DMS79 (cell line): ENCODE results near the gene BCAN.
A peak's percentile ranks its signal among the peaks of the same experiment; 100 is the strongest.

Experiments
- DNase-seq: peaks from one replicate; lab custom pipeline; 2025; lab: John Stamatoyannopoulos, UW

The BCAN gene

GRCh38 chr1:156677616-156678596, 36.0 kb downstream of the BCAN start:
- peak; percentile 45 for DNase-seq

DNA sequence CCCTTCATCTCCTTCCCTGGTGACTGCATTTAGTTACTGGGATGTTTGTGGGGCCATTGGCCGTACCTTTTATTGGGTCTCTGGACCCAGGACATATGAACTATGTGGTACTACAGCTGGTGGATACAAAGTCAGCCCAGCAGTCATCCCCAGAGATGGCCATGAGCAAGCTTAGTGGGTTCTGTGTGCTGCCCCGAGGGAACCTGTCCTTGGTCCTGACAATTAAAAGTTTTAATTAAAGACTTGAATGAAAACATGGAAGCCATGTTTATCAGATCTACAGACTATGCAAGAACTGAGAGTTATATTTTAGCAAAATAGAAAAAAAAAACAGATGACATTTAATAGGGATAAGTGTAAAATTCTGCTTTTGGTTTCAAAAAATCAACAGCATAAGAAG, 38.1 kb downstream of the BCAN start:
- DNase-seq: no peak

DNA sequence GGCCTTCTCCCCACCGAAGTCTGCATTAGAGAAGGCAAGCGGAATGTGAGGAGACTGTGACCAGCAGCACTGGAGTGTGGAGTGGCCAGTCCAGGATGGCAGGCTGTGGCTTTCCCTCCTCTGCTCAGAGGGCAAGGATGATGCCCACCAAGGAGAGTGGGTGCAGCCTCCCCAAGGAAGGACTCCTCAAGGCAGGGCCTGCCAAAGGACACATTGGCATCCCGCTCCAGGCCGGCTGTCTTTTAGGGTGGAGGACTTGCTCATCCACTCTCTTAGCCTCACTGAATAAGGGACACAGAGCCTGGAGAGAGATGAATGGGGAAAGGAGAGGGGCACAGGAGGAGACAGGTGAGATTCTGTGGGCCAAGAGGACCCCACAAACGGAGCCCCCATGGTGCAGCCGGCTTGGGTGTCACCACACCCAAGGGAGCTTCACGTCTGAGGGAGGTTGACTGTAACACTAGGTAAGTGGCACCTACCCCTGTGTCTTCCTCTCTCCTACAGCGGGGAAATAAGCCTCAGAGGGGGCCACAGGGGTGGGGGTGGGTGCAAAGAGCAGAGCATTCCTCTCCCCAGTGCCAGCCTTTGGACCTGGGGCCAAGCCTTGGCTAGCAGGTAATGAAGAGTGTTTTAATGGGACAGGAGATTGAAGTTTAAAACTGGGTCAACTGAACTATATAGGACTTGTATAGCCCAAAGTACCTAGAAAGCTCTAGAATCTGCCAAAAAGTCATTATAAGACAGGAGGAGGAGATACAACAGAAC, 39.5 kb downstream of the BCAN start:
- no peak for DNase-seq

DNA sequence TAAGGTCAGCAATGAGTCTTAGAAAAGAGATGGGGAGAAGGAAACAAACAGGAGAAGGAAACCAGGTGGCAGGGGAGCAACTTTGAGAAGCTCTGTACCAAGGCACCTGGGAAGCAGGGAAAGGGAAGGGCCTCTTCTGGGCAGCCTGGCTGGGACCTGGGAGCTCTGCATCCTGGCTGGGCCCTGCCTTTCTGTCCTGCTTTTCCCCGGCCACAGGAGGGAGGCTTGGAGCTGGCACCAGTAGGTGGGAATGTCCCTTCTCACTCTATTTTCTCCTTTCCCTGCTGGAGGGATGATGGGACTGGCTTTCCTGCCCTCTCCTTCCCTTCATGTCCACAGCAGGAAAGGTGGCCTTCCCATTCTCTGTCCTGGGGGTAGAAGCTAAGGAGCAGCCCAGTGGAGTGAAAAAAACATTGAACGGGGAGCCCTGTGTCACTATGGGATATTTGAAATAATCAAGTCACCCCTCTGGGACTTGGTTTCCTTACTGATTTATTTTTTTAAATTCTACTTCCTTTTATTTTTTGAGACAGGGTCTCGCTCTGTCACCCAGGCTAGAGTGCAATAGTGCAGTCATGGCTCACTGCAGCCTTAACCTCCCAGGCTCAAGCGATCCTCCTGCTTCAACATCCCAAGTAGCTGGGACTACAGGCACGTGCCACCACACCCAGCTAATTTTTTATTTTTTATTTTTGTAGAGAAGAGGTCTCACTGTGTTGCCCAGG, 40.4 kb downstream of the BCAN start:
- no peak for DNase-seq

- DNase-seq: no peak
These were observed 42.4 kb downstream of the BCAN start for GRCh38 chr1:156684227-156684782.

DNA sequence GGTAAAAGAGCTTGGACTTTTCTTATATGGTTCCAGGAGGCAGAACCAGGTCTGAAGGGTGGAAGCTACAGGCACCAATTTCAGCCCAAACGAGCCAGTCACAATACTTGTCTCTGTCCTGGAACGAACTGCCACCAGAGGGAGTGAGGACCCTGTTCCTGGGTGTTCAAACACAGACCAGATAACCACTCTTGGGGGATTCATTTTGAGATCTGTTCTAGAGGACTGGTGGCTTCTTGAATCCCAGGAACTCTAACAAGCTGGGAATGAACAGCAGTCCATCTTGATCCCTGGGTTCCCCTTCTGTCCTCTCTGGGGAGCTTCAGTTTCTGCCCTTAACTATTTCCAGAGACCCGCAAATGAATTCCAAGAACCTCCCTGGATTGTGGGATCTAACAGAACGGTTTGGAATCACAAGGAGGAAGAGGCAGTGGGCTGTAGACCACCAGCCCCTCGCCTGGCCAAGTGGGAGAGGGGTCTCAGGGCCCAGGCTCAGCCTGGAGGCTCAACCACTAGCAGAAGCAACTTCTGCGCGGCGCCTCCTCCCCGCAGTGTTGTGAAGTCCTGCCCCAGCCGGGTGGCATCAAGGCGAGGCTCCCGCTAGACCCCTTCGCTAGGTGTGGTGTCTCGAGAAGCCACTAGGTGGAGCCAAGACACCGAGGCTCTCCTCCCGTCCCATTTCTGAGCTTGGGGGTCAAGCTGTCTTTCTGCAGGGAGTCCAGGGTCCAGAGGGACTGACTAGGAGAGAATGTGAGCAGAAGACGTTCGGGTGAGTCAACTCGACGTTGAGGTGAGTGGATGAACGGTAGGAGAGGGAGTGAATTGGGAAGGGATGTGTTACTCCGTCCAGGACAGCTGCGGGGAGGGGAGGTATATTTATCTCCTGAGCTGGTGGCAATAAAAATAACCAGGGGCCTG, 47.4 kb downstream of the BCAN start:
- peak; percentile 88 for DNase-seq

GRCh38 chr1:156689953-156690674, 48.2 kb downstream of the BCAN start:
- peak; percentile 26 for DNase-seq

- DNase-seq: no peak
These were observed 48.7 kb downstream of the BCAN start for GRCh38 chr1:156690675-156691036.

DNA sequence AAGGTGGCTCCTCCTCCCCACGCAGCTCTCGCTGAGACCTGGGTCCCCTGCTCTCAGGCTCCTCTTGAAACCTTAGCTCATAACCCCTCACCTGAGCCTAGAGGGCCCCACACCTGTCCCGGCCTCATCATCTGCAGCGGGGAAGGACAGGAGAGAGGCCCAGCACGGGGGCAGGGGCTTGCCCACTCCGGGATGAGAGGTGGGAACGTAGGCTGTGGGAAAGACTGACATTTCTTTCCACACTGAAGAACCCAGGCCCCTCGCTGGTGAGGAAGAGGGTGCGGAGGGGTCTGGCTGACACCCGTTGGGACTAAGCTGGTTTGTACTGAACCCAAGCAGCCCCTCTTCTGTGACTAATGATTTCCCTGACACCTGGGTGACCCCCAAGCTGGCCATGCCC, 49.3 kb downstream of the BCAN start:
- no peak for DNase-seq

- DNase-seq: peak; percentile 41
These were observed 49.9 kb downstream of the BCAN start for GRCh38 chr1:156691665-156692440.

DNA sequence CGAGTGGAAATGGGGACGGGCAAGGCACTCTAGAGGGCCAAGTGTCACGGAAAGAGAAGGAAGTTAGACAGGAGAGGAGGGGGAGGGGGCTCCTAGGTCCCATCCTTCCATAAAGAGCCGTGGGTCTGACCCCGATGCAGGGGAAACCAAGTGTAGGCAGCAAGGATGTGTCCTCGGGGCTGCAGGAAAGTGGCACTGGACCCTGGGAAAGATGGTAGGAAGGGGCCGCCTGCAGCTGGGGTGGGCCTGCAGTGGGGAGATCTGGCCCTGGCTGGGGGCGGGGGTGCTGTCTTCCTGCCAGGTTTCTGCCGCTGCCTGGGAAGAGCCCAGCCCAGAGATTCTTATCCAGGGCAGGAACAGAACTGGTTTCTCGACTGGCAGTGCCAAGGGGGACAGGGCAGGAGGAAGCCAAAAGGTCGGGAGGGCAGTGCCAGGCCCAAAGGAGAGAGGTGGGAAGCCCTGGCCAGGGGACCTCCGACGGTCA, 50.6 kb downstream of the BCAN start:
- DNase-seq: peak; percentile 67

- DNase-seq: peak; percentile 89
These were observed 51.3 kb downstream of the BCAN start for GRCh38 chr1:156692925-156693847.

GRCh38 chr1:156693848-156694689, 52.2 kb downstream of the BCAN start:
- DNase-seq: no peak

GRCh38 chr1:156694690-156694962, 52.7 kb downstream of the BCAN start:
- no peak for DNase-seq

DNA sequence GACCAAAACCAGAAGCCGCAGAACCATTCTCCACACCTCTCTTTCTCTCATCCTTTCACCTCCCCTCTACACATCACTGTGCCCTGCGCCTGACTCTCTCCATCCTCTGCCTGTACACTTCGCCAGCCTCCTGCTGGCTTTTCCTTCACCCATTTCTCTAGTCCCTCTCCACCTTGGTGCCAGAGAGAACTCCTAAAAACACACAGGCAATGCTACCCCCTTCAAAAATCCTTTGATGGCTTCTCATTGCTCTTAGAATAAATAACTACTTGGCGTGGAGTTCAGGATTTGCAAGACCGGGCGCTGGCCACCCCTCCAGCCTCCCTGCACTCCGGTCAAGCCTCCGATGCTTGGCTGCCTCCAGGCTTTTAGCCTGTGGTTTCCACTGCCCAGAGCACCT, 54.8 kb downstream of the BCAN start:
- no peak for DNase-seq

DNA sequence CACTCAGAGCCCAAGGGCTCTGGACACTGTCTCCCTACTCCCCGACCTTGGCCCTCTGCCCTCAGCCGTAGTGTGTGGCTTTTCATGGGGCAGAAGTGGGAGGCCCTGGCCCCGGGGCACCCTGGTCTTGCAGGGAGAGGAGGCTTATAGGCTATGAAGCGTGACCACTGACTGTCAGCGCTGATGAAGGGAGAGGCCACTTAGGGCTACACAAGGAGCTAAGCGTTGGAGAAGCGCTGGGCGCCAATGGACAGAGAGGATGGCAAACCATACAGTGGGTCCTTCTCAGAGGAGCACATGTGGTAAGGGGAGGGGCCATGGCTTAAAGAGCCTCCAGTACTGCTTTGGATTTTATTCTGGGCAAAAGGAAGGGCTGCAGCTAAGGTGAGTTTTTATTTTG, 55.6 kb downstream of the BCAN start:
- peak; percentile 76 for DNase-seq

- no peak for DNase-seq
These were observed 57.1 kb downstream of the BCAN start for GRCh38 chr1:156698995-156699394.
